ENCODE data around the gene RUBCNL. TPM values are rescaled to one million over a fixed set of nuclear protein-coding genes. Genes with fewer than 3 reads are reported as not detected.

The RUBCNL gene
- total and polyA plus RNA-seq, 9 of the 15 experiments (the other 6 are each of a cell fraction or from before 2014, with no cell fraction given), result 0.04 to 0.35 (median 0.12) TPM; not detected in 3

DNA sequence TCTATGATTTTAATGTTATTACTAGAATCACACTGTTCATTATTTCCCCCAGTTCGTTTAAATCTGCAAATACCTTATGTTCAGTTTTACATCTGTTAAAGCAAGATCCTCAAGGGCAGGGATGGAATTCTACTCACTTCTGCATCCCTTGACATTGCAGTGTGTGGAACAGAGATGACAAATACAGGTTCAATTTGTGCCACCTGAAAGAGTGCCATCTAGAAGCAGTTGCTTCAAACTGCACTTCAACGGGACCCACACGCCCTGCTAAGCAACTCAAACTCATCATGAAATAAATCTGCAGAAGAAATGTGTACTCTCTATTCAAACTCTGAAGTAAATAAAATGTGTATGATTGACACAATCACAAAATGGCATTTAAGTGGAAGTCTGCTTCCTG, 44.5 kb downstream of the RUBCNL start:
- in situ Hi-C loops (cut with MboI), result no loop called here
- H3K36me3 ChIP-seq (ENCODE audit: control insufficient read depth, insufficient read depth, low read length), result no peaks in the 10 kb centered on the region
- H3K4me3 ChIP-seq, result no peak overlapping the region
- no peaks in the 10 kb centered on the region for H4K20me1 ChIP-seq (replicated peaks; ENCODE audit: control insufficient read depth, insufficient read depth, low read length)
- H3K27me3 ChIP-seq (ENCODE audit: control insufficient read depth in 2 of 2, insufficient read depth in 2 of 2, low read length in 2 of 2), result peaks cover 0 to 5% of the 10 kb centered on the region in 2 experiments; a peak in 2 of 5 replicates
- ChIA-PET CTCF (ENCODE audit: low intra/inter-chr PET ratio) (no interaction called here), POLR2A (interaction anchor here (1.0 kb wide), 1 partner anchor 17 kb away, joined by 3 read pairs; no protein-coding TSS in a partner anchor)
- DNase-seq (ENCODE audit: extremely low read depth in 1 of 4, low spot score in 3 of 4), result no peak
- no peak overlapping the region for H2AFZ ChIP-seq (ENCODE audit: low read depth, low read length)
- no peak for ATAC-seq
- intact Hi-C loops (cut with micrococcal nuclease), result no loop called here
- H3K4me1 ChIP-seq (replicated peaks in 1 of 2; ENCODE audit: control insufficient read depth in 2 of 2, insufficient read depth in 2 of 2, low read length in 2 of 2), result peaks cover 0 to 4% of the 10 kb centered on the region in 2 experiments; a peak in 2 of 5 replicates
- BruUV-seq (replicated peaks), result no TSS peak
- no peaks in the 10 kb centered on the region for H3K9me3 ChIP-seq (replicated peaks; ENCODE audit: control insufficient read depth, insufficient read depth, low read depth, low read length)
- FAIRE-seq, result no peak
- no peaks in the 10 kb centered on the region for H3K79me2 ChIP-seq (ENCODE audit: control insufficient read depth, insufficient read depth, low read length)
- WGBS (ENCODE audit: insufficient coverage, low coverage, missing lambda C conversion rate), result 5% methylated on average over 3 of the region's 3 CpGs
- H3K4me2 ChIP-seq (ENCODE audit: insufficient read depth, low read length), result no peak overlapping the region
- H3K9me1 ChIP-seq (ENCODE audit: control insufficient read depth, insufficient read depth, low read length), result no peaks in the 10 kb centered on the region
- H3K27ac ChIP-seq (ENCODE audit: extremely low read depth, low read depth, low read length), result no peak overlapping the region
- H3K9ac ChIP-seq (ENCODE audit: insufficient read depth in 1 of 2, low read depth in 2 of 2, low read length in 2 of 2), result no peak overlapping the region
- TF ChIP-seq, protein P1, sequence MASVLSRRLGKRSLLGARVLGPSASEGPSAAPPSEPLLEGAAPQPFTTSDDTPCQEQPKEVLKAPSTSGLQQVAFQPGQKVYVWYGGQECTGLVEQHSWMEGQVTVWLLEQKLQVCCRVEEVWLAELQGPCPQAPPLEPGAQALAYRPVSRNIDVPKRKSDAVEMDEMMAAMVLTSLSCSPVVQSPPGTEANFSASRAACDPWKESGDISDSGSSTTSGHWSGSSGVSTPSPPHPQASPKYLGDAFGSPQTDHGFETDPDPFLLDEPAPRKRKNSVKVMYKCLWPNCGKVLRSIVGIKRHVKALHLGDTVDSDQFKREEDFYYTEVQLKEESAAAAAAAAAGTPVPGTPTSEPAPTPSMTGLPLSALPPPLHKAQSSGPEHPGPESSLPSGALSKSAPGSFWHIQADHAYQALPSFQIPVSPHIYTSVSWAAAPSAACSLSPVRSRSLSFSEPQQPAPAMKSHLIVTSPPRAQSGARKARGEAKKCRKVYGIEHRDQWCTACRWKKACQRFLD (CRISPR knock-in tag; IDR thresholded peaks at IDR 0.05), result no peak
- TF ChIP-seq, protein P2, sequence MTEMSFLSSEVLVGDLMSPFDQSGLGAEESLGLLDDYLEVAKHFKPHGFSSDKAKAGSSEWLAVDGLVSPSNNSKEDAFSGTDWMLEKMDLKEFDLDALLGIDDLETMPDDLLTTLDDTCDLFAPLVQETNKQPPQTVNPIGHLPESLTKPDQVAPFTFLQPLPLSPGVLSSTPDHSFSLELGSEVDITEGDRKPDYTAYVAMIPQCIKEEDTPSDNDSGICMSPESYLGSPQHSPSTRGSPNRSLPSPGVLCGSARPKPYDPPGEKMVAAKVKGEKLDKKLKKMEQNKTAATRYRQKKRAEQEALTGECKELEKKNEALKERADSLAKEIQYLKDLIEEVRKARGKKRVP (CRISPR knock-in tag; IDR thresholded peaks at IDR 0.05), result no peak
- TF ChIP-seq, protein P3, sequence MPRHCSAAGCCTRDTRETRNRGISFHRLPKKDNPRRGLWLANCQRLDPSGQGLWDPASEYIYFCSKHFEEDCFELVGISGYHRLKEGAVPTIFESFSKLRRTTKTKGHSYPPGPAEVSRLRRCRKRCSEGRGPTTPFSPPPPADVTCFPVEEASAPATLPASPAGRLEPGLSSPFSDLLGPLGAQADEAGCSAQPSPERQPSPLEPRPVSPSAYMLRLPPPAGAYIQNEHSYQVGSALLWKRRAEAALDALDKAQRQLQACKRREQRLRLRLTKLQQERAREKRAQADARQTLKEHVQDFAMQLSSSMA (CRISPR knock-in tag; IDR thresholded peaks at IDR 0.05), result no peak
- TF ChIP-seq, protein P4, sequence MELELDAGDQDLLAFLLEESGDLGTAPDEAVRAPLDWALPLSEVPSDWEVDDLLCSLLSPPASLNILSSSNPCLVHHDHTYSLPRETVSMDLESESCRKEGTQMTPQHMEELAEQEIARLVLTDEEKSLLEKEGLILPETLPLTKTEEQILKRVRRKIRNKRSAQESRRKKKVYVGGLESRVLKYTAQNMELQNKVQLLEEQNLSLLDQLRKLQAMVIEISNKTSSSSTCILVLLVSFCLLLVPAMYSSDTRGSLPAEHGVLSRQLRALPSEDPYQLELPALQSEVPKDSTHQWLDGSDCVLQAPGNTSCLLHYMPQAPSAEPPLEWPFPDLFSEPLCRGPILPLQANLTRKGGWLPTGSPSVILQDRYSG (tag; conservative IDR thresholded peaks at IDR 0.05; ENCODE audit: low read depth), result no peak
- TF ChIP-seq, protein P5, sequence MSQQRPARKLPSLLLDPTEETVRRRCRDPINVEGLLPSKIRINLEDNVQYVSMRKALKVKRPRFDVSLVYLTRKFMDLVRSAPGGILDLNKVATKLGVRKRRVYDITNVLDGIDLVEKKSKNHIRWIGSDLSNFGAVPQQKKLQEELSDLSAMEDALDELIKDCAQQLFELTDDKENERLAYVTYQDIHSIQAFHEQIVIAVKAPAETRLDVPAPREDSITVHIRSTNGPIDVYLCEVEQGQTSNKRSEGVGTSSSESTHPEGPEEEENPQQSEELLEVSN (IDR thresholded peaks at IDR 0.05; ENCODE audit: borderline replicate concordance in 1 of 2, extremely low read depth in 1 of 2, insufficient read depth in 1 of 2, insufficient read length in 1 of 2, low read depth in 1 of 2, low read length in 1 of 2, poor library complexity in 1 of 2, severe bottlenecking in 1 of 2), result no peak
- no peak for TF ChIP-seq NBN (IDR thresholded peaks at IDR 0.05; ENCODE audit: low read depth)
- no peak for TF ChIP-seq BCOR (IDR thresholded peaks at IDR 0.05)
- TF ChIP-seq RBBP5 (IDR thresholded peaks at IDR 0.05; ENCODE audit: borderline replicate concordance, insufficient read depth, low read length, poor library complexity, severe bottlenecking), result no peak
- no peak for TF ChIP-seq TBP (optimal IDR thresholded peaks at IDR 0.05; ENCODE audit: low read depth, low read length)
- TF ChIP-seq, protein P6, sequence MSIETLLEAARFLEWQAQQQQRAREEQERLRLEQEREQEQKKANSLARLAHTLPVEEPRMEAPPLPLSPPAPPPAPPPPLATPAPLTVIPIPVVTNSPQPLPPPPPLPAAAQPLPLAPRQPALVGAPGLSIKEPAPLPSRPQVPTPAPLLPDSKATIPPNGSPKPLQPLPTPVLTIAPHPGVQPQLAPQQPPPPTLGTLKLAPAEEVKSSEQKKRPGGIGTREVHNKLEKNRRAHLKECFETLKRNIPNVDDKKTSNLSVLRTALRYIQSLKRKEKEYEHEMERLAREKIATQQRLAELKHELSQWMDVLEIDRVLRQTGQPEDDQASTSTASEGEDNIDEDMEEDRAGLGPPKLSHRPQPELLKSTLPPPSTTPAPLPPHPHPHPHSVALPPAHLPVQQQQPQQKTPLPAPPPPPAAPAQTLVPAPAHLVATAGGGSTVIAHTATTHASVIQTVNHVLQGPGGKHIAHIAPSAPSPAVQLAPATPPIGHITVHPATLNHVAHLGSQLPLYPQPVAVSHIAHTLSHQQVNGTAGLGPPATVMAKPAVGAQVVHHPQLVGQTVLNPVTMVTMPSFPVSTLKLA (conservative IDR thresholded peaks at IDR 0.05), result no peak

Data from K562 (cell line).